ACC112 (cell line): Measurements from ENCODE around the gene RAD51AP1.

ENCODE experiments used
- H2AFZ ChIP-seq: fragments of 200-600 bp; sonication (generic); one replicate; pipeline ENCODE4 v1.6.0; 2017; ENCODE audit warnings: antibody characterized with exemption, low read length; ENCODE audit not compliant: unreplicated experiment
- H3K27ac ChIP-seq: fragments of 200-600 bp; sonication (generic); 2 replicates; pipeline ENCODE4 v1.5.1; 2014; ENCODE audit warnings: low read depth, mild to moderate bottlenecking, antibody characterized with exemption, low read length, moderate library complexity
- H3K27me3 ChIP-seq: fragments of 200-600 bp; sonication (generic); 2 replicates; pipeline ENCODE4 v1.6.1; 2014; ENCODE audit warnings: mild to moderate bottlenecking, antibody characterized with exemption, low read length, moderate library complexity, mixed read lengths; ENCODE audit not compliant: insufficient read depth
- H3K36me3 ChIP-seq: fragments of 200-600 bp; sonication (generic); 2 replicates; pipeline ENCODE4 v1.6.1; 2016; ENCODE audit warnings: mild to moderate bottlenecking, antibody characterized with exemption, low read length, moderate library complexity, mixed read lengths; ENCODE audit not compliant: insufficient read depth
- H3K4me1 ChIP-seq: fragments of 200-600 bp; sonication (generic); one replicate; pipeline ENCODE4 v1.6.1; 2016; ENCODE audit warnings: low read length, mixed read lengths; ENCODE audit not compliant: insufficient read depth, unreplicated experiment, control insufficient read depth
- H3K4me3 ChIP-seq: fragments of 200-600 bp; sonication (generic); 2 replicates; pipeline ENCODE4 v1.5.1; 2014; ENCODE audit warnings: mild to moderate bottlenecking, low read depth, low read length
- H3K79me2 ChIP-seq: fragments of 200-600 bp; sonication (generic); one replicate; pipeline ENCODE4 v1.6.0; 2016; ENCODE audit warnings: low read length; ENCODE audit not compliant: control insufficient read depth, unreplicated experiment, insufficient read depth

The RAD51AP1 gene

GRCh38 chr12:4566474-4566873 lies 27.8 kb downstream of the RAD51AP1 start:
- no peak overlapping the region for H2AFZ ChIP-seq
- H3K4me1 ChIP-seq, result peaks cover 4% of the 10 kb centered on the region
- 0 out of 2 replicates have a peak, but pooled peaks cover 4% of the 10 kb centered on the region for H3K27me3 ChIP-seq
- H3K27ac ChIP-seq, result no peak overlapping the region
- H3K79me2 ChIP-seq, result no peaks in the 10 kb centered on the region
- H3K4me3 ChIP-seq, result no peak overlapping the region
- no peaks in the 10 kb centered on the region for H3K36me3 ChIP-seq

GRCh38 chr12:4567073-4567881 lies 28.6 kb downstream of the RAD51AP1 start:
- H3K4me1 ChIP-seq, result no peaks in the 10 kb centered on the region
- no peak overlapping the region for H3K27ac ChIP-seq
- no peaks in the 10 kb centered on the region for H3K36me3 ChIP-seq
- H3K4me3 ChIP-seq, result no peak overlapping the region
- H3K79me2 ChIP-seq, result no peaks in the 10 kb centered on the region
- no peak overlapping the region for H2AFZ ChIP-seq
- 0 out of 2 replicates have a peak, but pooled peaks cover 4% of the 10 kb centered on the region for H3K27me3 ChIP-seq

GRCh38 chr12:4569261-4569660 lies 30.6 kb downstream of the RAD51AP1 start:
- Histone ChIP-seq H3K27me3 (no peaks in the 10 kb centered on the region), H3K36me3 (no peaks in the 10 kb centered on the region), H3K79me2 (no peaks in the 10 kb centered on the region), H2AFZ (no peak overlapping the region), H3K4me3 (no peak overlapping the region), H3K27ac (no peak overlapping the region), H3K4me1 (no peaks in the 10 kb centered on the region)

- H3K27ac ChIP-seq, result no peak overlapping the region
- no peaks in the 10 kb centered on the region for H3K36me3 ChIP-seq
- no peak overlapping the region for H2AFZ ChIP-seq
- no peak overlapping the region for H3K4me3 ChIP-seq
- no peaks in the 10 kb centered on the region for H3K79me2 ChIP-seq
- no peaks in the 10 kb centered on the region for H3K4me1 ChIP-seq
- H3K27me3 ChIP-seq, result peaks cover 16% of the 10 kb centered on the region; the same call in 1 of the 2 replicates
These were observed 34.0 kb downstream of the RAD51AP1 start for GRCh38 chr12:4572680-4573079.

- H3K4me3 ChIP-seq, result no peak overlapping the region
- H3K79me2 ChIP-seq, result no peaks in the 10 kb centered on the region
- no peaks in the 10 kb centered on the region for H3K36me3 ChIP-seq
- no peak overlapping the region for H2AFZ ChIP-seq
- no peaks in the 10 kb centered on the region for H3K4me1 ChIP-seq
- no peak overlapping the region for H3K27ac ChIP-seq
- H3K27me3 ChIP-seq, result peaks cover 61% of the 10 kb centered on the region
These were observed 40.8 kb downstream of the RAD51AP1 start for GRCh38 chr12:4579305-4580102.

- Histone ChIP-seq H3K79me2 (no peaks in the 10 kb centered on the region), H3K27ac (no peak overlapping the region), H3K27me3 (peaks cover 67% of the 10 kb centered on the region), H2AFZ (no peak overlapping the region), H3K4me1 (no peaks in the 10 kb centered on the region), H3K4me3 (no peak overlapping the region), H3K36me3 (no peaks in the 10 kb centered on the region)
These were observed 41.6 kb downstream of the RAD51AP1 start for GRCh38 chr12:4580281-4580688.

- peaks cover 76% of the 10 kb centered on the region for H3K27me3 ChIP-seq
These were observed 45.6 kb downstream of the RAD51AP1 start for GRCh38 chr12:4584281-4584680.

GRCh38 chr12:4584896-4585295 lies 46.2 kb downstream of the RAD51AP1 start:
- H3K4me1 ChIP-seq, result no peaks in the 10 kb centered on the region
- no peaks in the 10 kb centered on the region for H3K79me2 ChIP-seq
- H2AFZ ChIP-seq, result no peak overlapping the region
- peaks cover 77% of the 10 kb centered on the region for H3K27me3 ChIP-seq
- no peaks in the 10 kb centered on the region for H3K36me3 ChIP-seq
- H3K27ac ChIP-seq, result no peak overlapping the region
- H3K4me3 ChIP-seq, result no peak overlapping the region

More at GRCh38 chr12:4584281-4584680, 45.6 kb downstream of the RAD51AP1 start:
- no peak overlapping the region for H2AFZ ChIP-seq
- H3K79me2 ChIP-seq, result no peaks in the 10 kb centered on the region
- H3K27ac ChIP-seq, result no peak overlapping the region
- H3K36me3 ChIP-seq, result no peaks in the 10 kb centered on the region
- H3K4me3 ChIP-seq, result no peak overlapping the region
- H3K4me1 ChIP-seq, result no peaks in the 10 kb centered on the region

- Histone ChIP-seq H3K79me2 (no peaks in the 10 kb centered on the region), H2AFZ (no peak overlapping the region), H3K36me3 (no peaks in the 10 kb centered on the region), H3K4me3 (no peak overlapping the region), H3K27me3 (peaks cover 72% of the 10 kb centered on the region), H3K27ac (no peak overlapping the region), H3K4me1 (no peaks in the 10 kb centered on the region)
These were observed 47.8 kb downstream of the RAD51AP1 start for GRCh38 chr12:4586500-4586899.

GRCh38 chr12:4587108-4587507 lies 48.4 kb downstream of the RAD51AP1 start:
- Histone ChIP-seq H3K27ac (no peak overlapping the region), H3K4me3 (no peak overlapping the region), H3K36me3 (no peaks in the 10 kb centered on the region), H2AFZ (no peak overlapping the region), H3K79me2 (no peaks in the 10 kb centered on the region), H3K4me1 (no peaks in the 10 kb centered on the region), H3K27me3 (peaks cover 73% of the 10 kb centered on the region)
